Right lobe of liver (tissue), 4 donors: ENCODE measurements around the gene AKAP12.

Experiments used
- POLR2A ChIP-seq: fragments of 450-650 bp; IDR thresholded peaks from one replicate; pipeline ENCODE4 v1.6.1; 2017; ENCODE audit warnings: antibody characterized with exemption, mild to moderate bottlenecking
- TF ChIP-seq, protein P1 (sequence below), 4 donors: fragments of 200-600 bp in 3 of 4; fragments of 450-650 bp in 1 of 4; IDR thresholded peaks; one replicate each; pipeline versions ENCODE4 v1.5.1 to v1.8.0; 2016 to 2022; ENCODE audit warnings: antibody characterized with exemption in 4 of 4, mild to moderate bottlenecking in 2 of 4
- donor health status: DM: no; HTN: no; CAD: no.
- donor health status: DM: no; HTN: no; CAD: no.
- donor health status: DM: no; HTN: yes; CAD: no.

DNA sequence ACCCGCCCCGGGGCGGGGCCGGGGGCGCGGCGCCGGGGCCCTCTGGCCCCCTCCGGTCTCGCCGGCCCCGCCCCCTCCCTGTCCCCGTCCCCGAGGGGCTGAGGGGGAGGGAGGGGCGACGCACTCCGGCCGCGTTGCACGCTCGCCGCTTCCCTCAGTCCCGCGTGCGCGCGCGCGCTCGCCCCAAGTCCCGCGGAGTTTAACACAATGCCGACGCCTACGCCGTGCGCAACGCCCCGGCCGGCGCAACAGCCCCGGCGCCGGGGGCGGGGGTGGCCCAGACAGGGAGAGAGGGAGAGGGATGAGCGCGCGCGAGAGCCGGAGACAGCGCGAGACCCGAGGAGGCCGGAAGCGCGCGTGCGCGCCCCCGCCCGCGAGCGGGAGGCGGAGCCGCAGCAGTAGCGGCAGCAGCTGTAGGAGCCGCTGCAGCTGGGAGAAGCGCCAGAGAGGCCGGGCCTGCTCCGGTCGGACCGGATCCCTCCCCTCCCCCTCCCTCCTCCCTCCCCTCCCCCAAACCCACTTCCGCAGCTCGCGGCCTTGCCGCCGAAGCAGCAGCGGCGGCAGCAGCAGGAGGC is 150.6 kb downstream of the AKAP12 start:
- no peak for TF ChIP-seq POLR2A
- TF ChIP-seq, protein P1, sequence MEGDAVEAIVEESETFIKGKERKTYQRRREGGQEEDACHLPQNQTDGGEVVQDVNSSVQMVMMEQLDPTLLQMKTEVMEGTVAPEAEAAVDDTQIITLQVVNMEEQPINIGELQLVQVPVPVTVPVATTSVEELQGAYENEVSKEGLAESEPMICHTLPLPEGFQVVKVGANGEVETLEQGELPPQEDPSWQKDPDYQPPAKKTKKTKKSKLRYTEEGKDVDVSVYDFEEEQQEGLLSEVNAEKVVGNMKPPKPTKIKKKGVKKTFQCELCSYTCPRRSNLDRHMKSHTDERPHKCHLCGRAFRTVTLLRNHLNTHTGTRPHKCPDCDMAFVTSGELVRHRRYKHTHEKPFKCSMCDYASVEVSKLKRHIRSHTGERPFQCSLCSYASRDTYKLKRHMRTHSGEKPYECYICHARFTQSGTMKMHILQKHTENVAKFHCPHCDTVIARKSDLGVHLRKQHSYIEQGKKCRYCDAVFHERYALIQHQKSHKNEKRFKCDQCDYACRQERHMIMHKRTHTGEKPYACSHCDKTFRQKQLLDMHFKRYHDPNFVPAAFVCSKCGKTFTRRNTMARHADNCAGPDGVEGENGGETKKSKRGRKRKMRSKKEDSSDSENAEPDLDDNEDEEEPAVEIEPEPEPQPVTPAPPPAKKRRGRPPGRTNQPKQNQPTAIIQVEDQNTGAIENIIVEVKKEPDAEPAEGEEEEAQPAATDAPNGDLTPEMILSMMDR (IDR thresholded peaks at IDR 0.05) = peak in 1 of 4 donors; percentile 3
